B cell (primary cell): ENCODE data around the gene CFAP77. TPM values are rescaled to one million over a fixed set of nuclear protein-coding genes. Genes with fewer than 3 reads are reported as not detected.

Experiments
- ATAC-seq: fragments of 200-7000 bp; cut with Tn5 transposase; one replicate; pipeline ENCODE4 v1.10.0; 2021; ENCODE audit warnings: low read depth, mild to moderate bottlenecking, moderate number of reproducible peaks, moderate library complexity
- CTCF ChIA-PET: fragments of 350-600 bp; sonication (Branson Sonifier 250); formaldehyde crosslinking; loops from one replicate; lab custom pipeline; 2021; ENCODE audit warnings: antibody characterized with exemption, inconsistent platforms; lab: Charles Lee
- POLR2A ChIA-PET: fragments of 350-600 bp; sonication (Branson Sonifier 250); formaldehyde crosslinking; loops from one replicate; lab custom pipeline; 2021; ENCODE audit warnings: antibody characterized with exemption; lab: Charles Lee
- DNase-seq: peaks from one replicate; pipeline ENCODE4 v3.0.0; 2013
- H2AFZ ChIP-seq: 2 replicates; pipeline ENCODE4 v1.6.1; 2012; ENCODE audit warnings: mild to moderate bottlenecking, low read depth, low read length; ENCODE audit not compliant: insufficient read depth, poor library complexity, severe bottlenecking
- H3K27ac ChIP-seq, 2 donors: 1 replicate in 1 of 2; 2 replicates in 1 of 2; pipeline ENCODE4 v1.5.1; 2012 to 2013; ENCODE audit warnings: low read length in 2 of 2, mild to moderate bottlenecking in 2 of 2, moderate library complexity in 1 of 2
- H3K27me3 ChIP-seq, 4 experiments: fragments of 200-600 bp in 1 of 4; sonication (generic) in 1 of 4; replicated peaks in 1 of 4; 1 replicate in 2 of 4; 2 replicates in 2 of 4; pipeline versions ENCODE4 v1.6.1 to v1.7.0; 2013 to 2016; ENCODE audit warnings: low read length in 3 of 4, mild to moderate bottlenecking in 2 of 4, mixed read lengths in 1 of 4, moderate library complexity in 1 of 4; ENCODE audit not compliant: insufficient read depth in 4 of 4, control insufficient read depth in 3 of 4; ENCODE audit errors: control extremely low read depth in 1 of 4
- H3K36me3 ChIP-seq, 2 experiments: replicated peaks in 1 of 2; 1 replicate in 1 of 2; 2 replicates in 1 of 2; pipeline versions ENCODE4 v1.6.1 to v1.7.1; 2013; ENCODE audit warnings: low read length in 1 of 2; ENCODE audit not compliant: insufficient read depth in 2 of 2, control insufficient read depth in 1 of 2; ENCODE audit errors: control extremely low read depth in 1 of 2, extremely low read depth in 1 of 2
- H3K4me1 ChIP-seq, 2 donors: fragments of 200-600 bp in 1 of 2; sonication (generic) in 1 of 2; 1 replicate in 1 of 2; 2 replicates in 1 of 2; pipeline versions ENCODE4 v1.5.1 to v1.6.1; 2013 to 2017; ENCODE audit warnings: low read length in 2 of 2; ENCODE audit not compliant: control insufficient read depth in 2 of 2, insufficient read depth in 2 of 2
- H3K4me2 ChIP-seq: replicated peaks from 2 replicates; pipeline ENCODE3; 2012; ENCODE audit warnings: mild to moderate bottlenecking, low read depth, low read length; ENCODE audit not compliant: poor library complexity, severe bottlenecking
- H3K4me3 ChIP-seq, 5 experiments: fragments of 200-600 bp in 1 of 5; sonication (generic) in 1 of 5; 1 replicate in 3 of 5; 2 replicates in 2 of 5; pipeline versions ENCODE4 v1.5.1 to v1.7.0; 2011 to 2016; ENCODE audit warnings: low read length in 4 of 5, mild to moderate bottlenecking in 4 of 5, low read depth in 2 of 5, control low read depth in 1 of 5, moderate library complexity in 1 of 5; ENCODE audit not compliant: insufficient read depth in 1 of 5; ENCODE audit errors: control extremely low read depth in 1 of 5, extremely low read depth in 1 of 5
- H3K79me2 ChIP-seq: fragments of 200-600 bp; sonication (generic); one replicate; pipeline ENCODE4 v1.6.0; 2016; ENCODE audit warnings: low read length; ENCODE audit not compliant: control insufficient read depth, insufficient read depth
- H3K9ac ChIP-seq: fragments of 200-600 bp; sonication (generic); 2 replicates; pipeline ENCODE4 v1.6.1; 2017; ENCODE audit warnings: mild to moderate bottlenecking, low read length, moderate library complexity
- H3K9me3 ChIP-seq, 3 donors: one replicate each; pipeline versions ENCODE4 v1.6.1 to v1.7.1; 2013; ENCODE audit warnings: low read length in 2 of 3; ENCODE audit not compliant: control insufficient read depth in 2 of 3, insufficient read depth in 1 of 3; ENCODE audit errors: control extremely low read depth in 1 of 3
- H4K20me1 ChIP-seq: 2 replicates; pipeline ENCODE4 v1.6.0; 2012; ENCODE audit warnings: mild to moderate bottlenecking, low read length; ENCODE audit not compliant: insufficient read depth, control insufficient read depth, poor library complexity, severe bottlenecking
- H3K27ac Mint-ChIP-seq: one replicate; pipeline ENCODE4 v1.8.0; 2021; ENCODE audit warnings: mixed read lengths
- H3K27me3 Mint-ChIP-seq: one replicate; pipeline ENCODE4 v1.8.0; 2021; ENCODE audit warnings: mixed read lengths
- H3K4me1 Mint-ChIP-seq: one replicate; pipeline ENCODE4 v1.8.0; 2021; ENCODE audit warnings: mixed read lengths
- H3K4me3 Mint-ChIP-seq: one replicate; pipeline ENCODE4 v1.8.0; 2021; ENCODE audit warnings: mixed read lengths
- H3K9me3 Mint-ChIP-seq: one replicate; pipeline ENCODE4 v1.8.0; 2022; ENCODE audit warnings: mixed read lengths; ENCODE audit not compliant: insufficient read depth
- EZH2 ChIP-seq: IDR thresholded peaks from 2 replicates; pipeline ENCODE4 v1.6.1; 2012; ENCODE audit warnings: borderline replicate concordance, low read depth, mild to moderate bottlenecking, moderate library complexity, low read length; ENCODE audit not compliant: insufficient read depth, poor library complexity, severe bottlenecking
- WGBS: methylation state at CpG from one replicate; pipeline ENCODE4 v1.1.5; 2013; ENCODE audit warnings: missing lambda C conversion rate; ENCODE audit not compliant: insufficient coverage; 5-methylcytosine and 5-hydroxymethylcytosine counted together
- intact Hi-C: fragments of 100-400 bp; cut with micrococcal nuclease; formaldehyde crosslinking; loops from one replicate; pipeline ENCODE4 v1.10.0; 2022
- polyA plus RNA-seq: library from polyadenylated mRNA; depleted of rRNA; stranded (reverse); fragments of >200 nt; gene quantifications from 2 replicates; pipeline ENCODE4 v1.2.3, GENCODE V29; 2012
- total RNA-seq, 2 donors: library from RNA; stranded (reverse); fragments of 120-200 nt in 1 of 2; gene quantifications; 1 replicate in 1 of 2; 2 replicates in 1 of 2; pipeline versions ENCODE4 v1.2.3 to v1.2.4, GENCODE V29; 2013 to 2022
- TF ChIP-seq, protein P1 (sequence below): fragments of 200-600 bp; IDR thresholded peaks from one replicate; pipeline ENCODE4 v1.8.0; 2022; ENCODE audit warnings: antibody characterized with exemption, mild to moderate bottlenecking

Gene CFAP77
- total and polyA plus RNA-seq, 2 donors (not counting 1 experiment from before 2014, with no cell fraction given) = not detected

DNA sequence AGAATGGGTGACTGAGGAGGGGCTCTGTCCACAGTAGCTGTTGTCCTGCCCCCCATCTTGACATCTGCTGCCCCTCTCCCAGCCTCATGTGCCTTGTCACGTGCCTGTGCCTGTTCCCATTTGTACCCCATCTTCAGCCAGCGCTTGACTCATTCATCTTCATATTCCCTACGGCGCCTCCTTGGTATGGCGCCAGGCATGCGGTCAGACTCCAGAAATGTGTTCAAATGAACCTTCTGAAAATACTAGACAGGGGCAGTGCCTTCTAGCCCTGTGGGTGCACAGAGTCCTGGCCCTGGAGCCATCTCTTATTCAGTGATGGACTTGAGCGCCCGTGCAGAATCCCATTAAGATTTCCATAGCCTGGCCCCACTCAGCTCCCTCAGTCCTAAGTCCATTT lies 46.2 kb downstream of the CFAP77 start:
- no peaks in the 10 kb centered on the region for H3K36me3 ChIP-seq
- TF ChIP-seq, protein P1, sequence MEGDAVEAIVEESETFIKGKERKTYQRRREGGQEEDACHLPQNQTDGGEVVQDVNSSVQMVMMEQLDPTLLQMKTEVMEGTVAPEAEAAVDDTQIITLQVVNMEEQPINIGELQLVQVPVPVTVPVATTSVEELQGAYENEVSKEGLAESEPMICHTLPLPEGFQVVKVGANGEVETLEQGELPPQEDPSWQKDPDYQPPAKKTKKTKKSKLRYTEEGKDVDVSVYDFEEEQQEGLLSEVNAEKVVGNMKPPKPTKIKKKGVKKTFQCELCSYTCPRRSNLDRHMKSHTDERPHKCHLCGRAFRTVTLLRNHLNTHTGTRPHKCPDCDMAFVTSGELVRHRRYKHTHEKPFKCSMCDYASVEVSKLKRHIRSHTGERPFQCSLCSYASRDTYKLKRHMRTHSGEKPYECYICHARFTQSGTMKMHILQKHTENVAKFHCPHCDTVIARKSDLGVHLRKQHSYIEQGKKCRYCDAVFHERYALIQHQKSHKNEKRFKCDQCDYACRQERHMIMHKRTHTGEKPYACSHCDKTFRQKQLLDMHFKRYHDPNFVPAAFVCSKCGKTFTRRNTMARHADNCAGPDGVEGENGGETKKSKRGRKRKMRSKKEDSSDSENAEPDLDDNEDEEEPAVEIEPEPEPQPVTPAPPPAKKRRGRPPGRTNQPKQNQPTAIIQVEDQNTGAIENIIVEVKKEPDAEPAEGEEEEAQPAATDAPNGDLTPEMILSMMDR = no peak
- no peak for TF ChIP-seq EZH2
- intact Hi-C loops = no loop called here
- no peaks in the 10 kb centered on the region for H3K27me3 ChIP-seq
- Mint-ChIP-seq H3K9me3 (no peaks in the 10 kb centered on the region), H3K4me1 (no peaks in the 10 kb centered on the region), H3K27me3 (peaks cover 7% of the 10 kb centered on the region), H3K27ac (no peak overlapping the region), H3K4me3 (no peak overlapping the region)
- H3K4me1 ChIP-seq = no peaks in the 10 kb centered on the region
- no peak overlapping the region for H3K4me3 ChIP-seq
- no peak overlapping the region for H2AFZ ChIP-seq
- no peak overlapping the region for H3K27ac ChIP-seq
- H4K20me1 ChIP-seq = no peaks in the 10 kb centered on the region
- no peaks in the 10 kb centered on the region for H3K79me2 ChIP-seq
- peaks cover 0 to 4% (median 0%) of the 10 kb centered on the region in 3 donors for H3K9me3 ChIP-seq
- ChIA-PET CTCF (no interaction called here), POLR2A (no interaction called here)
- DNase-seq = no peak
- no peak overlapping the region for H3K9ac ChIP-seq
- WGBS = 78% methylated on average over 8 of the region's 8 CpGs
- no peak for ATAC-seq
- H3K4me2 ChIP-seq = no peak overlapping the region

DNA sequence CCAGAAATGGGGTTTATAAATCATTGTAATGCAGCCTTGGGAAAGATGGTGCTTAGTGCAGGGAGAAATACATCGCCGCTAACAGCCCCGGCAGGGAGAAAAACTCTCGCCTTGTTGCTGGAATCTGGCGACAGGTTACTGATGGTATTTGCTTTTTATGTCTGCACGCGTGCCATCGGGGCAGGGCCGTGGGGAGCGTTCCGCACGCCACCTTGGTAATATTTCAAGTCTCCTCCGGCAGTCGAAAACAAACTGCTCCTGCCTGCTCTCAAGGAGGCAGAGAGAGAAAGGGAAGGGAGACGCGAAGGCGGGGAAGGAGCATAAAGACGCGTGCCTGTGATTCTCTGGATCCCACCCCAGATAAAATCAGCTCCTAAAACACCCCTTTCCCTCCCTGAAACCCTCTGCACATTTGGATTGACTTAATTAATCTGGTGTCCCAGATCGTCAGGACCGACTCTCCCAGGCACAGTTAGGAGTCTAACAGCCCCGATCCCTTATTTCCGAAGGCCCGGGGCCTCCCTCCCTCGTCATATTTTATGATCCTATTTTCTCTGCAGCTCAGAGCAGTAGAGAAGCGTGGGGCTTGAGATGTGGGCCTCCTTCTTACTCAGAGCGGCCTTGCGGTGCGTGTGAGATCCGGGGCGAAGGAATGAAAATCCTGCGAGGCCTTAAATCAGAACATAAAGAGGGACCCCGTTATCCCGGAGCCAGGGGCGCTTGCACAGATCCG lies 47.7 kb downstream of the CFAP77 start:
- intact Hi-C loops = no loop called here
- no peak overlapping the region for H3K27ac ChIP-seq
- no peak overlapping the region for H3K27ac Mint-ChIP-seq
- H3K4me3 Mint-ChIP-seq = no peak overlapping the region
- H3K36me3 ChIP-seq = no peaks in the 10 kb centered on the region
- H3K9ac ChIP-seq = no peak overlapping the region
- no peaks in the 10 kb centered on the region for H3K27me3 ChIP-seq
- ATAC-seq = no peak
- H3K4me2 ChIP-seq = no peak overlapping the region
- H3K9me3 ChIP-seq = peaks cover 0 to 4% (median 0%) of the 10 kb centered on the region in 3 donors
- H3K79me2 ChIP-seq = no peaks in the 10 kb centered on the region
- H2AFZ ChIP-seq = no peak overlapping the region
- ChIA-PET POLR2A (no interaction called here), CTCF (no interaction called here)
- peaks cover 6% of the 10 kb centered on the region for H3K27me3 Mint-ChIP-seq
- H3K4me1 ChIP-seq = no peaks in the 10 kb centered on the region
- no peaks in the 10 kb centered on the region for H3K4me1 Mint-ChIP-seq
- 84% methylated on average over 27 of the region's 36 CpGs for WGBS
- no peak overlapping the region for H3K4me3 ChIP-seq
- TF ChIP-seq, protein P1 = no peak
- no peak for TF ChIP-seq EZH2
- H3K9me3 Mint-ChIP-seq = no peaks in the 10 kb centered on the region
- no peaks in the 10 kb centered on the region for H4K20me1 ChIP-seq
- DNase-seq = no peak
